Stimulated activated CD8-positive, alpha-beta memory T cell treated with anti-CD3 and anti-CD28 coated beads, Interleukin-12 subunit alpha, Interleukin-12 subunit beta, amount 100 ng/mL, for 1 hour (primary cell): ENCODE results near the gene SYF2.
A peak's percentile ranks its signal among the peaks of the same experiment; 100 is the strongest.
"Not testable (repeated sequence)": the region's sequence is repeated elsewhere in the genome, so short reads cannot be mapped to it uniquely, and the experiment has no call there.

Experiments
- DNase-seq: peaks from one replicate; pipeline ENCODE4 v3.0.0-alpha.2; 2020; ENCODE audit warnings: low read depth

SYF2 gene

GRCh38 chr1:25245809-25246599, 13.7 kb upstream of the SYF2 start:
- no peak for DNase-seq

GRCh38 chr1:25245393-25245792, 13.1 kb upstream of the SYF2 start:
- DNase-seq = no peak

- DNase-seq = no peak
Observed at GRCh38 chr1:25243907-25244306, 11.6 kb upstream of the SYF2 start.

GRCh38 chr1:25239681-25240541, 7.6 kb upstream of the SYF2 start:
- peak; percentile 64 for DNase-seq

GRCh38 chr1:25238046-25238445, 5.7 kb upstream of the SYF2 start:
- DNase-seq = no peak

- DNase-seq = not testable (repeated sequence)
Observed at GRCh38 chr1:25236261-25236660, 4.0 kb upstream of the SYF2 start.

- not testable (repeated sequence) for DNase-seq
Observed at GRCh38 chr1:25235411-25235810, 3.1 kb upstream of the SYF2 start.

- DNase-seq = peak; percentile 45
Observed at GRCh38 chr1:25232866-25233784, 823 bp upstream of the SYF2 start.

- DNase-seq = no peak
Observed at GRCh38 chr1:25223471-25223870, 8.8 kb downstream of the SYF2 start.

- DNase-seq = no peak
Observed at GRCh38 chr1:25222606-25223005, 9.7 kb downstream of the SYF2 start.

- DNase-seq = no peak
Observed at GRCh38 chr1:25220666-25221065, 11.6 kb downstream of the SYF2 start.

GRCh38 chr1:25219661-25220251, 12.5 kb downstream of the SYF2 start:
- no peak for DNase-seq

- no peak for DNase-seq
Observed at GRCh38 chr1:25217598-25218232, 14.6 kb downstream of the SYF2 start.

- DNase-seq = no peak
Observed at GRCh38 chr1:25217015-25217414, 15.3 kb downstream of the SYF2 start.

- no peak for DNase-seq
Observed at GRCh38 chr1:25216123-25216522, 16.2 kb downstream of the SYF2 start.

GRCh38 chr1:25212725-25213124, 19.6 kb downstream of the SYF2 start:
- no peak for DNase-seq

- DNase-seq = no peak
Observed at GRCh38 chr1:25210728-25211127, 21.6 kb downstream of the SYF2 start.

GRCh38 chr1:25209516-25209915, 22.8 kb downstream of the SYF2 start:
- DNase-seq = no peak

GRCh38 chr1:25208561-25209222, 23.6 kb downstream of the SYF2 start:
- no peak for DNase-seq

GRCh38 chr1:25208092-25208491, 24.2 kb downstream of the SYF2 start:
- no peak for DNase-seq

GRCh38 chr1:25206201-25206600, 26.1 kb downstream of the SYF2 start:
- no peak for DNase-seq
